ENCODE measurements around the gene NDUFV2.

NDUFV2 gene

DNA sequence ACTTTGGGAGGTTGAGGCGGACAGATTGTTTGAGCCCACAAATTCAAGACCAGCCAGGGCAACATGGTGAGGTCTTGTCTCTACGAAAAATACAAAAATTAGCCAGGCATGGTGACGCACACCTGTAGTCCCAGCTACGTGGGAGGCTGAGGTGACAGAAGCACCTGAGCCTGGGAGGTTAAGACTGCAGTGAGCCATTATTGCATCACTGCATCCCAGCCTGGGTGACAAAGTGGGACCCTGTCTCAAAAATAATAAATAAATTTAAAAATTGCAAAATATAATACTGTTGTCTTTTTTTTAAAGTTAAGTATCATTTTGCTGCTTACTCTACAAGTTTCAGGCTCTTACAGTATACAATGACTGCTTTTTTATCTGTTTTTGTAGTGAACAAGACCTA lies 30.1 kb downstream of the NDUFV2 start:
- no peak overlapping the region for H3K4me3 ChIP-seq (ENCODE audit: low read length in 2 of 2)
- peaks cover 25 to 37% of the 10 kb centered on the region in 2 donors for H3K36me3 ChIP-seq (ENCODE audit: control insufficient read depth in 2 of 2, insufficient read depth in 2 of 2, low read length in 2 of 2)
- H3K27ac ChIP-seq (ENCODE audit: low read depth in 2 of 2, low read length in 2 of 2), result no peak overlapping the region
- H3K4me1 ChIP-seq (ENCODE audit: control insufficient read depth in 2 of 2, insufficient read depth in 2 of 2, low read length in 2 of 2), result peaks cover 17 to 20% of the 10 kb centered on the region in 2 donors
- H3K9ac ChIP-seq (ENCODE audit: low read depth in 1 of 2, low read length in 2 of 2), result no peak overlapping the region
- H3K9me3 ChIP-seq (ENCODE audit: control insufficient read depth in 2 of 2, low read length in 2 of 2), result no peaks in the 10 kb centered on the region
- no peaks in the 10 kb centered on the region for H3K27me3 ChIP-seq (ENCODE audit: control insufficient read depth in 2 of 2, insufficient read depth in 2 of 2, low read length in 2 of 2)

DNA sequence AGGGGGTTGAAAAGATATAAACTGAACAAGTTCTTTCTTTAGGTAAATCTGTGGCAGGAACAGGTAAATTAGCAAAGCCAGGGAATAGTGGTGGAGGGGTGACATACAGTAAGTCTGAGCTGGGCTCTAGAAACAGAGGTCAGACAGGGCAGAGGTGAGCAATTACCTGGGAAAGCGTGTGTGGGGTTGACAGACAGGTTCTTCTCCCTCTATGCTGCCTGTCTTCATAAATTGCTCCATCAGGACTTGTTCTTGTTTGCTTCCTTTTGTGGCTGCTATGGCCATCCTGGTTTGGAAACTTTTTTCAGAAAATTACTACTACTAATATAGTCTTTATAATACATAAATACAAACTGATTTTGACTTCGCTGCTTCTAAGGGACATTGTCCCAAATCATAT lies 30.7 kb downstream of the NDUFV2 start:
- no peaks in the 10 kb centered on the region for H3K27me3 ChIP-seq (ENCODE audit: control insufficient read depth in 2 of 2, insufficient read depth in 2 of 2, low read length in 2 of 2)
- no peak overlapping the region for H3K4me3 ChIP-seq (ENCODE audit: low read length in 2 of 2)
- H3K4me1 ChIP-seq (ENCODE audit: control insufficient read depth in 2 of 2, insufficient read depth in 2 of 2, low read length in 2 of 2), result peaks cover 17 to 22% of the 10 kb centered on the region in 2 donors
- no peaks in the 10 kb centered on the region for H3K9me3 ChIP-seq (ENCODE audit: control insufficient read depth in 2 of 2, low read length in 2 of 2)
- H3K27ac ChIP-seq (ENCODE audit: low read depth in 2 of 2, low read length in 2 of 2), result no peak overlapping the region
- no peak overlapping the region for H3K9ac ChIP-seq (ENCODE audit: low read depth in 1 of 2, low read length in 2 of 2)
- H3K36me3 ChIP-seq (ENCODE audit: control insufficient read depth in 2 of 2, insufficient read depth in 2 of 2, low read length in 2 of 2), result peaks cover 19 to 33% of the 10 kb centered on the region in 2 donors

DNA sequence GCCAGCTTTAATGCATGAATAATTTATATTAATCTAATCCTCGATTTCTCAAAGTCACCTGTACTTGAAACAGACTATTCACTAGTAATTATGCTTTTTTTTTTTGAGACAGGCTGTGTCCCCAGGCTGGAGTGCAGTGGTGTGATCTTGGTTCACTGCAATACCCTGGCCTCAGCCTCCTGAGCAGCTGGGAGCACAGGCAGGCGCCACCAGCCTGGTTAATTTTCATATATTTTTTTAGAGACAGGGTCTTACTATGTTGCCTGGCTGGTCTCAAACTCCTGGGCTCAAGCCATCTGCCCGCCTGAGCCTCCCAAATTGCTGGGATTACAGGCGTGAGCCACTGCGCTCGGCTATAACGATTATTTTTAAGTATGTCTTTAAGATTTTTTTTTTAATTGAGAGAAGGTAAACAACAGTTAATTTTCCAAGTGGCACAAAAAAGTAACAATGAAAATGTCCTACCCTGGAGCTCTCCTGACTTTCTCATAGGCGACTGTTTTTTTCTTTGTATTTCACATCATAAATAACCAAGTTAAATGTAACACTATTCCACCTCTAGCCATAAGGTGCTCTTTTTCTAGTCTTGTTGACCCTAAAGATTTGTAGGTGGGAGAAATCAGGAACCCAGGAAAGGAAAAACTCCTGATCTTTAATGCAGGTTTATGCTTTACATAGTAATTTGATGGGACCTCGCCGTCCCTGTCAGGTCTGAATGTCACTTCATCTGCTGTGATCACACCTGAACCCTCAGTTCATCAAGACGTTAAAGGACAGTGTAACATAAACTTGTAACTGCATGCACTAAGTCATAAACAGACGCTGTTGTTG lies 32.8 kb downstream of the NDUFV2 start:
- Histone ChIP-seq H3K27ac (ENCODE audit: low read depth in 2 of 2, low read length in 2 of 2) (peak overlapping the region; percentile 98 to 100), H3K27me3 (ENCODE audit: control insufficient read depth in 2 of 2, insufficient read depth in 2 of 2, low read length in 2 of 2) (no peaks in the 10 kb centered on the region), H3K9me3 (ENCODE audit: control insufficient read depth in 2 of 2, low read length in 2 of 2) (no peaks in the 10 kb centered on the region), H3K36me3 (ENCODE audit: control insufficient read depth in 2 of 2, insufficient read depth in 2 of 2, low read length in 2 of 2) (peaks cover 6 to 22% of the 10 kb centered on the region in 2 donors), H3K9ac (ENCODE audit: low read depth in 1 of 2, low read length in 2 of 2) (peak overlapping the region; percentile 88 to 90), H3K4me3 (ENCODE audit: low read length in 2 of 2) (peak overlapping the region; percentile 86 to 88), H3K4me1 (ENCODE audit: control insufficient read depth in 2 of 2, insufficient read depth in 2 of 2, low read length in 2 of 2) (peaks cover 25 to 41% of the 10 kb centered on the region in 2 donors)

DNA sequence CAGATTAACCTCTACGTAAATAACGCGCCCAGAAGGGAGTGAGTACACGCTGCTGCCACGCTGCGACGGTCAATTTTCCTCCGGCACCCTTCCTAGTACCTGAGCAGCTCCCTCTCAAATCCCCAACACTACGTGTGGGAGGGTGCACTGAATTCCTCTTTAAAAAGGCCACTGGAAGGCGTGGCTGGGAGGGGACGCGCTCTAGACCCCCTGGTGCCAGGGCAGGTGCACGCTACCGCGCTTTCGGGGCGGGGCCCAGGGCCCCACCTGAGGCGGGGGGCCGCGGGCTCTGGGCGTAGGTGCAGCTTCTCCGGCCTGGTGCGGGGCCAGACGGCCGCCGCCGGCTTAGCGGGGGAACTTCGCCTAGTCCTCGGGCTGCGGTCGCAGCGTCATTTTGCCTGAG lies 33.4 kb downstream of the NDUFV2 start:
- Histone ChIP-seq H3K36me3 (ENCODE audit: control insufficient read depth in 2 of 2, insufficient read depth in 2 of 2, low read length in 2 of 2) (peaks cover 6 to 22% of the 10 kb centered on the region in 2 donors), H3K4me3 (ENCODE audit: low read length in 2 of 2) (peak overlapping the region; percentile 86 to 88), H3K9me3 (ENCODE audit: control insufficient read depth in 2 of 2, low read length in 2 of 2) (no peaks in the 10 kb centered on the region), H3K27me3 (ENCODE audit: control insufficient read depth in 2 of 2, insufficient read depth in 2 of 2, low read length in 2 of 2) (no peaks in the 10 kb centered on the region), H3K27ac (ENCODE audit: low read depth in 2 of 2, low read length in 2 of 2) (peak overlapping the region; percentile 98 to 100), H3K9ac (ENCODE audit: low read depth in 1 of 2, low read length in 2 of 2) (peak overlapping the region; percentile 88 to 90), H3K4me1 (ENCODE audit: control insufficient read depth in 2 of 2, insufficient read depth in 2 of 2, low read length in 2 of 2) (peaks cover 25 to 41% of the 10 kb centered on the region in 2 donors)

DNA sequence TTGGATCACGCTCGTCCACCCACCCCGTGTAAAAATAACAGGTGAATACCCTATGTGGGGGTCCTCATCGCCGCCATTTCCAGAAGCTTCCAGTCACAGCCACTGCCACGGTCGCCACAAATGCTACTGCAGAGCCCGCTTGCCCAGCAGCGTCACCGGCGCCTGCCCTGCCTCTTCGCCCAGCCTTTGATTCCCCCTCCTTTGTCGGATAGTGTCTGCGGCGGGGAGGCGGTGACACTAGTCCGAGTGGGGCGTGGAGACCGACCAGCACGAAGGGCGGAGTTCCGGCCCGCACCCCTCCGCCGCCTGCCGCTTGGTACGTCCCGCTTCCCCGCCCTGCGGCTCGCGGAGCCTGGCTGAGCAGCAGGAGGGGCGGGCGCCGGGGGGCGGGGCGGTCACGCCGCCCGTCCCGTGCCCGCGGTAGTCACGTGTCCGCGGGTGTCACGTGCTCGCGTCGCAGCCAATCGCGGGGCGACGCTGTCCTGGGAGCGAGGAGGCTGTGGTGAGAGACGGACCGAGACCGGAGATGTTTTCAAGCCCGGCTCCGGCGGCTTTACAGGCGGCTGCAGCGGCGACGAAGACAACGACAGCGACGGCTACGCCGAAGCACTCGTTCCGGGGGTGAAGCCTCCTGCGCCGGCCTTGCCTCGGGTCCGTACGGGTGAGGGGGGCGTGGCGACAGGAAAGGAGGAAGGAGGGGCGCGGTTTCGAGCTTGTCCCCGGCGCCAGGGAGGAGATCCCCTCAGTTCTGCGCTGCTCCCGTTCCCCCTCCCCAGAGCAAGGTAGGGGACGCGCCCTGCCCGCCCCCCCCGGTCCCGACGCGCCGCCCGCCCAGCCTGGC lies 34.0 kb downstream of the NDUFV2 start, which contains the start of gene ANKRD12:
ANKRD12 (plus strand) TSS at position 467 of the 841 bp plus-strand sequence. CDS start 45,652 bp downstream, outside the sequence.
- Histone ChIP-seq H3K27ac (ENCODE audit: low read depth in 2 of 2, low read length in 2 of 2) (peak within 1 kb of the TSS; percentile 98 to 100), H3K4me3 (ENCODE audit: low read length in 2 of 2) (peak within 1 kb of the TSS; percentile 91 to 92), H3K9me3 (ENCODE audit: control insufficient read depth in 2 of 2, low read length in 2 of 2) (no peaks in the 10 kb centered on the region), H3K9ac (ENCODE audit: low read depth in 1 of 2, low read length in 2 of 2) (peak within 1 kb of the TSS; percentile 91 to 98), H3K4me1 (ENCODE audit: control insufficient read depth in 2 of 2, insufficient read depth in 2 of 2, low read length in 2 of 2) (peaks cover 25 to 44% of the 10 kb centered on the region in 2 donors), H3K36me3 (ENCODE audit: control insufficient read depth in 2 of 2, insufficient read depth in 2 of 2, low read length in 2 of 2) (peaks cover 6 to 21% of the 10 kb centered on the region in 2 donors), H3K27me3 (ENCODE audit: control insufficient read depth in 2 of 2, insufficient read depth in 2 of 2, low read length in 2 of 2) (no peaks in the 10 kb centered on the region)

DNA sequence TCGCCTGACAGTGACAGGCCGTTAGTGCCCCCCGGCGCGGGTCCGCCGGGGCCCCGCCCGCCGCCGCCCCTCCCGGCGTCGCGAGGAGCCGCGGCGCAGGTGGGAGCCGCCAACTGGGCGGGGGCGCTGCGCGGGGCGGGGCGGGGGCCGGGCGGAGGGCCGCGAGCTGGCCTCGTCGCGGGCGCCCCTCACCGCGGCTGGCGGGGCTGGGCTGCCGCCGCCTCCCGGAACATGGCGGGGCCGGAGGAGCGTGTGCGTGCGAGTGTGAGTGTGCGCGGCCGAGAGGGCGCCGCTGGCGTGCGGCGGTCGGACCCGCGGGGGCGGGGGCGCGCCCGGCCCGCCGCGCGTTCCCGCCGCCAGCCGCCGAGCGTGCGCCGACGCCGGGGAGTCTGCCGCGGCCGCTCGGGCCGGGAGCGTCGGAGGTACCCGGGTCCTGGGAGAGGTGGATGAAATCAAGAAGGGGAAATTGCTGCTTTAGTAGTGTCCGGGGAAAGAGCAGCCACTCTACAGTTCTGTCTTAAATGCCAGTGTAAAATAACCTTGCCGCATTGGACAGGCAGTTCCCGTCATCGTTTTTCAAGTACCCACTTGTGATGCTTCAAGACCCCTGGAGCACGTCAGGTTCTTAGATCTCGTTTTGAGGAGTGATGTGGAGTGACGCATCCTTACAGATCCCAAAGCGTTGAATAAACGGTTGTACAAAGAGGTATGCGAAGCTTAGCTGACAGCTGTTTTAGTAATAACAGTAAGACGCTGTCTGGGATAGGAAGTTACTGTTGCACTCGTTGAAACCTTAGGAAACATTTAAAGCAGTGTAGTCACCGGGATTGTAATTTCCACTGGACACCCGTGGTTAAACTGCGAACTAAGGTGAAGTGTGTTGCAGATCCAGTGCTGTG lies 34.9 kb downstream of the NDUFV2 start:
- Histone ChIP-seq H3K27ac (ENCODE audit: low read depth in 2 of 2, low read length in 2 of 2) (peak overlapping the region; percentile 98 to 100), H3K4me3 (ENCODE audit: low read length in 2 of 2) (peak overlapping the region; percentile 91 to 92), H3K9ac (ENCODE audit: low read depth in 1 of 2, low read length in 2 of 2) (peak overlapping the region; percentile 91 to 98), H3K4me1 (ENCODE audit: control insufficient read depth in 2 of 2, insufficient read depth in 2 of 2, low read length in 2 of 2) (peaks cover 25 to 47% of the 10 kb centered on the region in 2 donors), H3K9me3 (ENCODE audit: control insufficient read depth in 2 of 2, low read length in 2 of 2) (no peaks in the 10 kb centered on the region), H3K27me3 (ENCODE audit: control insufficient read depth in 2 of 2, insufficient read depth in 2 of 2, low read length in 2 of 2) (no peaks in the 10 kb centered on the region), H3K36me3 (ENCODE audit: control insufficient read depth in 2 of 2, insufficient read depth in 2 of 2, low read length in 2 of 2) (peaks cover 6 to 13% of the 10 kb centered on the region in 2 donors)

DNA sequence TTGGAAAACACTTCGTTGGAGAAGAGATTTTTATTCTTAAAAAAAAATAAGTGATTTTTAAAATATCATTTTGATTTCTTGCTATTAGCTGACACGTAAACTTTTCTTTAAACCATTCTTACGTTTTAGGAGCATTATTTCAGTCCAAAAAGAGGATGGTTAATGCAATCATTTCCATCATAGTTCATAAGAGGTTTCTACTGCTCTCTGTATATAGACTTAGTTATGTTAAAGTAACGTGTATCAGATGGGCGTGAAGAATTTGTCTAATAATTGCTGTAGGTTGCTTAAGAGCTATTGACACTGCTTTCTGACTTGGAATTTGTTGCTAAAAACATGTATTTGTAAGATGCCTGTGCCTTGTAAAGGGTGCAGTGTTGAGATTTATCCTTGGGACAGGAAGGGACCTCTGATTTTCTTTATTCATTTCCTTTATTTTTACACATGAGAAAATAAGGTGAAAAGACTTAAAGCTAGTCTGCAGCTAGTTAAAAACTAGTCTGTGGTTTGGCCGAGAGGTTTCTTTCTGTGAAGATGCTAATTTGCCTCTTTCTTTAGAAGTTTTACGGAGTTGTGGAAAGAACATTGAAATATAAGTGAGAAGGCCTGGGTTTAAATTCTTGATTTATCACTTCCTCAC lies 37.0 kb downstream of the NDUFV2 start:
- H3K36me3 ChIP-seq (ENCODE audit: control insufficient read depth in 2 of 2, insufficient read depth in 2 of 2, low read length in 2 of 2), result no peaks in the 10 kb centered on the region
- H3K4me1 ChIP-seq (ENCODE audit: control insufficient read depth in 2 of 2, insufficient read depth in 2 of 2, low read length in 2 of 2), result peaks cover 22 to 41% of the 10 kb centered on the region in 2 donors
- no peak overlapping the region for H3K27ac ChIP-seq (ENCODE audit: low read depth in 2 of 2, low read length in 2 of 2)
- H3K9me3 ChIP-seq (ENCODE audit: control insufficient read depth in 2 of 2, low read length in 2 of 2), result no peaks in the 10 kb centered on the region
- H3K27me3 ChIP-seq (ENCODE audit: control insufficient read depth in 2 of 2, insufficient read depth in 2 of 2, low read length in 2 of 2), result no peaks in the 10 kb centered on the region
- peak overlapping the region in 1 of 2 donors; percentile 59 for H3K4me3 ChIP-seq (ENCODE audit: low read length in 2 of 2)
- peak overlapping the region in 1 of 2 donors; percentile 28 for H3K9ac ChIP-seq (ENCODE audit: low read depth in 1 of 2, low read length in 2 of 2)

DNA sequence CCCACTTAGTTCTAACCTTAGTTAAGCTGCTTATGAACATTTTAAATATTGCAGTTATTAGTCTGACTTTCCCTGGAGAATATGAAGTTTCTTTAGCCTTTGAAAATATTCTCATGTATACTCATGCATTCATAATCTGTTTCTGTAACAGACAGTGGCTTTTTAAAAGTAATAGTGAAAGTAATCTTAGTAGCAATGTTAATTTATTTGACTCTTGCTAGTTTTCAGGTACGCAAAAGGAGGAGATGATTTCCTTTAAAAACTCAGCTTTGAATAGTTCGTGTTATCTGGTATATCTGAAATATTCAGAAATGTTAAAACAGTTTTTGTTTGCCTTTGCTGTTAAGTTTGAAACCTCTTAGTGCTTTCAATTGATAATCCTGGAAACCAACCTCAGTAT lies 37.9 kb downstream of the NDUFV2 start:
- peak overlapping the region in 1 of 2 donors; percentile 28 for H3K9ac ChIP-seq (ENCODE audit: low read depth in 1 of 2, low read length in 2 of 2)
- peak overlapping the region in 1 of 2 donors; percentile 59 for H3K4me3 ChIP-seq (ENCODE audit: low read length in 2 of 2)
- H3K9me3 ChIP-seq (ENCODE audit: control insufficient read depth in 2 of 2, low read length in 2 of 2), result no peaks in the 10 kb centered on the region
- no peaks in the 10 kb centered on the region for H3K36me3 ChIP-seq (ENCODE audit: control insufficient read depth in 2 of 2, insufficient read depth in 2 of 2, low read length in 2 of 2)
- no peaks in the 10 kb centered on the region for H3K27me3 ChIP-seq (ENCODE audit: control insufficient read depth in 2 of 2, insufficient read depth in 2 of 2, low read length in 2 of 2)
- H3K4me1 ChIP-seq (ENCODE audit: control insufficient read depth in 2 of 2, insufficient read depth in 2 of 2, low read length in 2 of 2), result peaks cover 14 to 32% of the 10 kb centered on the region in 2 donors
- no peak overlapping the region for H3K27ac ChIP-seq (ENCODE audit: low read depth in 2 of 2, low read length in 2 of 2)

DNA sequence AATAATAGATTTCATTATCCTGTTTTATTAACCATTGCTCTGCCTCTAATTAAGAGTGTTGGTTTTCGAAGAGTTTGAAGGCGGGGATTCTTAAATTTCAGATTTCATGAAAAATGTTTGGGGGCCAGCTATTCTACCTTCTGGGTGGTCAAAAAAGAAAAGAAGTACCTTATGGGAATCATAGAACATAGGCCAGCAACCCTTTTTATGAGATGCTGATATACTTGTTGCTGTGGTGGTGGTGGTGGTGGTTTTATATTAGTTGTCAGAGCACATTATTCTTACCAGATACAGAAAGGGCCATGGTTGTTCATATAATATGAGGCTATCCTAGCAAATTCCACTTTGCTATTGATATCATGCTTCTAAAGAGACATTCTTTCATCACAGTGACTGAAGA lies 38.5 kb downstream of the NDUFV2 start:
- Histone ChIP-seq H3K9ac (ENCODE audit: low read depth in 1 of 2, low read length in 2 of 2) (no peak overlapping the region), H3K27me3 (ENCODE audit: control insufficient read depth in 2 of 2, insufficient read depth in 2 of 2, low read length in 2 of 2) (no peaks in the 10 kb centered on the region), H3K4me3 (ENCODE audit: low read length in 2 of 2) (no peak overlapping the region), H3K27ac (ENCODE audit: low read depth in 2 of 2, low read length in 2 of 2) (no peak overlapping the region), H3K9me3 (ENCODE audit: control insufficient read depth in 2 of 2, low read length in 2 of 2) (no peaks in the 10 kb centered on the region), H3K4me1 (ENCODE audit: control insufficient read depth in 2 of 2, insufficient read depth in 2 of 2, low read length in 2 of 2) (peaks cover 8 to 27% of the 10 kb centered on the region in 2 donors), H3K36me3 (ENCODE audit: control insufficient read depth in 2 of 2, insufficient read depth in 2 of 2, low read length in 2 of 2) (no peaks in the 10 kb centered on the region)

All from mucosa of rectum (tissue), 2 donors.